ENCODE results near the gene PRLH.

The PRLH gene

DNA sequence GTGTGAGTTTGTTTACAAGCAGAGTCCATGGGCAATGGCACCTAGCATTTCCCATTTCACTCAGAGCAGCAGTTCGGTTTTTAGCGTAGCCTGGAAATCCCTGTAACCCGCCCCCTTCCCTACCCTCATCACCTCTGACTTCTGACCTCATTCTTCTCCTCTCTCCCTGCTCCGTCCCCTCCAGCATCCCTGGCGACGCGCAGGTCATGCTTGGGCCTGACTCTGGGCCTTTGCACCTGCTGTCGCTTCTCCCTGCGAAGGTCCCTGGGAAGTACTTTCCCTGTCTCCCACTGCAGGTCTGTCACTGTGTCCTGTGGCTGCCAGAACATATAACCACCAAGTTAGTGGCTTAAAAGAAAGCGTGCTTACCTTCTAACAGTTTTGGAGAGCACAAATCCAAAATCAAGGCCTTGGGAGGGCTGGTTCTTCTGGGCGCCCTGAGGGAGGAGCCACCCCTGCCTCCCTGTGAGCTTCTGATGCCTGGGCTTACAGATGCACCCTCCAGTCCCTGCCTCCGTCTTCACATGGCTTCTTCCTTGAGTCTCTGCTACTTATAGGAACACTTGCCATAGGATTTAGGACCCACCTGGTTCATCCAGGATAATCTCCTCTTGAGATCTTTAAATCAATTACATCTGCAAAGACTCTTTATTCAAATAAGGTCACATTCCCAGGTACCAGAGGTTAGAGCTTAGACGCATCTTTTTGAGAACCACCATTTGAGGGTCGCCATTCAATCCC is 32.3 kb downstream of the PRLH start:
- H3K4me3 ChIP-seq (ENCODE audit: low read depth, low read length), result no peak overlapping the region
- DNase-seq (ENCODE audit: low read depth), result no peak
- TF ChIP-seq MYC (IDR thresholded peaks at IDR 0.05; ENCODE audit: low read depth, low read length) (no peak), POLR2A (IDR thresholded peaks at IDR 0.05; ENCODE audit: extremely low read depth, insufficient read length) (no peak)
- TF ChIP-seq, protein P1, sequence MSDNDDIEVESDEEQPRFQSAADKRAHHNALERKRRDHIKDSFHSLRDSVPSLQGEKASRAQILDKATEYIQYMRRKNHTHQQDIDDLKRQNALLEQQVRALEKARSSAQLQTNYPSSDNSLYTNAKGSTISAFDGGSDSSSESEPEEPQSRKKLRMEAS (IDR thresholded peaks at IDR 0.05; ENCODE audit: low read depth, low read length), result no peak
- TF ChIP-seq, protein P2, sequence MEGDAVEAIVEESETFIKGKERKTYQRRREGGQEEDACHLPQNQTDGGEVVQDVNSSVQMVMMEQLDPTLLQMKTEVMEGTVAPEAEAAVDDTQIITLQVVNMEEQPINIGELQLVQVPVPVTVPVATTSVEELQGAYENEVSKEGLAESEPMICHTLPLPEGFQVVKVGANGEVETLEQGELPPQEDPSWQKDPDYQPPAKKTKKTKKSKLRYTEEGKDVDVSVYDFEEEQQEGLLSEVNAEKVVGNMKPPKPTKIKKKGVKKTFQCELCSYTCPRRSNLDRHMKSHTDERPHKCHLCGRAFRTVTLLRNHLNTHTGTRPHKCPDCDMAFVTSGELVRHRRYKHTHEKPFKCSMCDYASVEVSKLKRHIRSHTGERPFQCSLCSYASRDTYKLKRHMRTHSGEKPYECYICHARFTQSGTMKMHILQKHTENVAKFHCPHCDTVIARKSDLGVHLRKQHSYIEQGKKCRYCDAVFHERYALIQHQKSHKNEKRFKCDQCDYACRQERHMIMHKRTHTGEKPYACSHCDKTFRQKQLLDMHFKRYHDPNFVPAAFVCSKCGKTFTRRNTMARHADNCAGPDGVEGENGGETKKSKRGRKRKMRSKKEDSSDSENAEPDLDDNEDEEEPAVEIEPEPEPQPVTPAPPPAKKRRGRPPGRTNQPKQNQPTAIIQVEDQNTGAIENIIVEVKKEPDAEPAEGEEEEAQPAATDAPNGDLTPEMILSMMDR (IDR thresholded peaks at IDR 0.05; ENCODE audit: low read depth, low read length), result no peak

DNA sequence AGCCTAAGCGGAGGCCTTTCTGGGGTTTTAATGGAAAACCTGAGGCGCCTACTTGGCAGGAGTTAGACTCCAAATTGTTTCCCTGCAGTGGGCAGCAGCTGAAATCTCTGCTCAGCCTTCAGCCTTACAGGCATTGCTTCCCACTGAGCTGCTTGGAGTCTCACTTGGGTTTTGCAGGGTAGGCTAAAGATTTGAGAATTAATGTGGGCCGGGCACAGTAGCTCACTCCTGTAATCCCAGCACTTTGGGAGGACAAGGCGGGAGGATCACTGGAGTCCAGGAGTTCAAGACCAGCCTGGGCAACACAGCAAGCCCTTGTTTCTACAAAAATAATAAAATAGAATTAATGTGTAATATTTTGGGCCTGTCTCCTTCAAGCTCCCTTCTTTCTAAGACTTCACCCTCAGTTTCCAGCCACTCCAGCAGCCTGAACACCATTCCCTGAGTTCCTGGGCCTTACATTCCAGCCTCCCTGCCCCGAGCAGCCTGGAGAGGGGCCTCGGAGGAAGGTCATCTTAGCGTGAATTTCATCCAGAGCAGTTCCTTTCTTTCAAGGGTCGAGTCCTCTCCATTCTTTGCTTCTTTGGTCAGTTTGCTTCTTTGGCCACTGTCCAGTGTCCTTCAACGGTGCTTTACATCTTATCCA is 33.2 kb downstream of the PRLH start:
- TF ChIP-seq, protein P2 (IDR thresholded peaks at IDR 0.05; ENCODE audit: low read depth, low read length), result no peak
- TF ChIP-seq POLR2A (IDR thresholded peaks at IDR 0.05; ENCODE audit: extremely low read depth, insufficient read length) (no peak), MYC (IDR thresholded peaks at IDR 0.05; ENCODE audit: low read depth, low read length) (no peak)
- TF ChIP-seq, protein P1 (IDR thresholded peaks at IDR 0.05; ENCODE audit: low read depth, low read length), result no peak
- no peak for DNase-seq (ENCODE audit: low read depth)
- H3K4me3 ChIP-seq (ENCODE audit: low read depth, low read length), result no peak overlapping the region

DNA sequence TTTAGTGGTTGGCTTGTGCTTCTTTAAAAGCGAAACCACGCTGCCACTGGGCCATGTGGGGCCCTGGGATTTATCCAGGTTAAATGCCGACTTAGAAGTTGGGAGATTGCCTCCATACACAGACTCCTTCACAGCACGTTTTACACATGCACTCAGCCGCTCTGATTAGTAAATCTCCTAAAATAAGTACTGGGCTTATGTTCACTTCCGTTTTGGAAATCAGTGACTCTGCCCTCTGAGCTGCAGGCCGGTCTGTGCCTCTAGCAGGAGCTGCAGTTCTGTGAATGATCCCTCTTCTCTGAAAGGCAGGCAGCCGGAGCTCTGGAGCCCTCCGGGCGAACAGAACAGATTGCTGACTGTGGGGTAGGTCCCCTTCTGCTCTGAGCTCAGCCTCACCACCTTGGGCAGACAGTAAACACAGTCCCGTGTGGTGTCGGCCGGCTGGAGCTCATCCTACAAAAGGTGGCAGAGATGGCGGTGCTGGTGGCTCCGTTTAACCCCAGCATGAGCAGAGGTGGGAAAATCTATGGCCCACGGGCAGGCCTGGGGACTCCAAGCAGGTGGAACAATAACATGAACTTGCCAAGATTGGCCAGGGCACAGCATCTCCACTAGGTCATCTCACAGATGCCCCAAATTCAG is 34.0 kb downstream of the PRLH start:
- H3K4me3 ChIP-seq (ENCODE audit: low read depth, low read length), result no peak overlapping the region
- no peak for DNase-seq (ENCODE audit: low read depth)
- TF ChIP-seq, protein P2 (IDR thresholded peaks at IDR 0.05; ENCODE audit: low read depth, low read length), result no peak
- TF ChIP-seq POLR2A (IDR thresholded peaks at IDR 0.05; ENCODE audit: extremely low read depth, insufficient read length) (no peak), MYC (IDR thresholded peaks at IDR 0.05; ENCODE audit: low read depth, low read length) (no peak)
- TF ChIP-seq, protein P1 (IDR thresholded peaks at IDR 0.05; ENCODE audit: low read depth, low read length), result no peak

DNA sequence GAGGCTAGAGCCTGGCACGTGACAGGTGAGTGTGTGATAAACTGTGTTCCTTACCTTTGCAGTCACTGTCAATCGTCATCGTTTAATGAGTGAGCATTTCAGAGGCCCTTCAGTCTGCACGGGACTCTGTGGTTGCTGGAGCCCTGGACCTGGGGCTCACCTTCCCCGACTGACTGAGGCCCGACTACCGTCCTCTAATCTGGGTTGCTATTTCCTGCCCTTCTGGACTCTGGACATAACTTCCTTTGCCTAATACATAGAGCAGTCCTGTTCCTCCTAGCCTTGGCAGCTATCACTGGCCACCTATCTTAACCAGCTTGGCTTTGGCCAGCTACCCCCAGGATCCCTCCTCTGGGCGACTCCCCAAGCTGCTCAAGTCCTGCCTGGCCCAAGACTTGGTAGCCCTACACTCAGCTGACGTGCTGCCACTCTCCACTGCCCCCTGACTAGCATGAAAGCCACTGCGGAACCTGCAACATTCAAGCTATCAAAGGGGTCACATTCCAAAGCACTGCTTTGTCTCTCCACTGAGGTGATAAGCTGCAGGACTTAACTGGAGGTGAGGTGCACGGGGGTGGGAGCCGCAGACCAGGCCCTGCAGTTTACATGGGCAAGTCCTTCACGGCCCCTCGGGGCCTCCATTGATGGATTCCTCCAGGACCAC is 35.2 kb downstream of the PRLH start:
- TF ChIP-seq, protein P2 (IDR thresholded peaks at IDR 0.05; ENCODE audit: low read depth, low read length), result no peak
- TF ChIP-seq MYC (IDR thresholded peaks at IDR 0.05; ENCODE audit: low read depth, low read length), result no peak
- no peak for TF ChIP-seq POLR2A (IDR thresholded peaks at IDR 0.05; ENCODE audit: extremely low read depth, insufficient read length)
- TF ChIP-seq, protein P1 (IDR thresholded peaks at IDR 0.05; ENCODE audit: low read depth, low read length), result no peak
- H3K4me3 ChIP-seq (ENCODE audit: low read depth, low read length), result no peak overlapping the region
- DNase-seq (ENCODE audit: low read depth), result no peak

DNA sequence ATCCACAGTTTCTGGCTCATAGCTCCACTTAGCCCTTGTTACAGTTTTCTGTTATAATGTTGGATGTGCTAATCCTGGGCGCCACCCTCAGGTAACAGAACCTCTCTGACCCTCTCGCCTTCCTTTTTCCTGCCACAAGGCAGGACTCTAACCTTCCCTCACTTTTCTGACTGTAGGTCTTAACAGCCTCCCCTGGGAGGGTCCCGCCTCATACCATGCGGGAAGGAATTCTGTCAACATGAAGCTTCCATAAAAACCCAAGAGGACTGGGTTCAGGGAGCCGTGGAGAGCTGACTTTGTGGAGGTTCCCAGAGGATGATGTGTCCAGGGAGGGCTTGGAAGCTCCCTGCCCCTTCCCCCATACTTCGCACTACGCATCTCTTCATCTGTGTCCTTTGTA is 36.0 kb downstream of the PRLH start:
- TF ChIP-seq POLR2A (IDR thresholded peaks at IDR 0.05; ENCODE audit: extremely low read depth, insufficient read length), result no peak
- TF ChIP-seq, protein P1 (IDR thresholded peaks at IDR 0.05; ENCODE audit: low read depth, low read length), result no peak
- TF ChIP-seq, protein P2 (IDR thresholded peaks at IDR 0.05; ENCODE audit: low read depth, low read length), result no peak
- TF ChIP-seq MYC (IDR thresholded peaks at IDR 0.05; ENCODE audit: low read depth, low read length), result no peak
- no peak overlapping the region for H3K4me3 ChIP-seq (ENCODE audit: low read depth, low read length)
- DNase-seq (ENCODE audit: low read depth), result no peak

All from NB4 (cell line).